GM06990 (cell line): ENCODE data around the gene PROKR1.

Experiments
- DNase-seq: peaks from one replicate; pipeline ENCODE4 v3.0.0-alpha.2; 2011; ENCODE audit not compliant: insufficient read length; ENCODE audit errors: extremely low read depth
- H3K27me3 ChIP-seq: replicated peaks from 2 replicates; pipeline ENCODE4 v1.6.0; 2011; ENCODE audit warnings: low read length; ENCODE audit not compliant: control insufficient read depth, insufficient read depth
- H3K36me3 ChIP-seq: 2 replicates; pipeline ENCODE4 v1.5.1; 2011; ENCODE audit warnings: low read length; ENCODE audit not compliant: control insufficient read depth, insufficient read depth
- H3K4me3 ChIP-seq: replicated peaks from 2 replicates; pipeline ENCODE4 v1.5.1; 2011; ENCODE audit warnings: low read depth, mild to moderate bottlenecking, control low read depth, low read length
- TF ChIP-seq, protein P1 (sequence below): IDR thresholded peaks from 2 replicates; pipeline ENCODE4 v1.5.1; 2011; ENCODE audit warnings: low read length, control low read depth, mild to moderate bottlenecking, inconsistent platforms; ENCODE audit not compliant: insufficient read depth, poor library complexity, severe bottlenecking

PROKR1 gene

DNA sequence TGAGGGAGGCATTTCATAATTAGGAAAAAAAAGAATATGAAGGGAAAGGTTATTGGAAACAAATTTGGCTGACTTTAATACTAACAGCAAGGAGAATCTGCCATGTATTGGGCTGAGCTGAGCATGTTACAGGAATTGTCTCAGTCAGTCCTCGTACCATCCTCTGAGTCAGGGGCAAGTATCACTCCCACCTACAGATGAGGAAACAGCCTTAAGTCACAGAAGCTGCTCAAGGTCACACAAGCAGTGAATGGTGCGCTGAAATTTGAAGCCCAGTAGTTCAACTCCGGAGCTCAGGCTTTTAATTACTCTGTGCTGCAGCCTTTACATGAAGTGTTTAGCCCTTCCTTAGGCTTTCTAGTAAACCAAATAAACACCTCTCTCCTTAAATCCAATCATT is 17.3 kb downstream of the PROKR1 start:
- TF ChIP-seq, protein P1, sequence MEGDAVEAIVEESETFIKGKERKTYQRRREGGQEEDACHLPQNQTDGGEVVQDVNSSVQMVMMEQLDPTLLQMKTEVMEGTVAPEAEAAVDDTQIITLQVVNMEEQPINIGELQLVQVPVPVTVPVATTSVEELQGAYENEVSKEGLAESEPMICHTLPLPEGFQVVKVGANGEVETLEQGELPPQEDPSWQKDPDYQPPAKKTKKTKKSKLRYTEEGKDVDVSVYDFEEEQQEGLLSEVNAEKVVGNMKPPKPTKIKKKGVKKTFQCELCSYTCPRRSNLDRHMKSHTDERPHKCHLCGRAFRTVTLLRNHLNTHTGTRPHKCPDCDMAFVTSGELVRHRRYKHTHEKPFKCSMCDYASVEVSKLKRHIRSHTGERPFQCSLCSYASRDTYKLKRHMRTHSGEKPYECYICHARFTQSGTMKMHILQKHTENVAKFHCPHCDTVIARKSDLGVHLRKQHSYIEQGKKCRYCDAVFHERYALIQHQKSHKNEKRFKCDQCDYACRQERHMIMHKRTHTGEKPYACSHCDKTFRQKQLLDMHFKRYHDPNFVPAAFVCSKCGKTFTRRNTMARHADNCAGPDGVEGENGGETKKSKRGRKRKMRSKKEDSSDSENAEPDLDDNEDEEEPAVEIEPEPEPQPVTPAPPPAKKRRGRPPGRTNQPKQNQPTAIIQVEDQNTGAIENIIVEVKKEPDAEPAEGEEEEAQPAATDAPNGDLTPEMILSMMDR: no peak
- Histone ChIP-seq H3K4me3 (no peak overlapping the region), H3K27me3 (peaks cover 4% of the 10 kb centered on the region), H3K36me3 (no peaks in the 10 kb centered on the region)
- DNase-seq: no peak

DNA sequence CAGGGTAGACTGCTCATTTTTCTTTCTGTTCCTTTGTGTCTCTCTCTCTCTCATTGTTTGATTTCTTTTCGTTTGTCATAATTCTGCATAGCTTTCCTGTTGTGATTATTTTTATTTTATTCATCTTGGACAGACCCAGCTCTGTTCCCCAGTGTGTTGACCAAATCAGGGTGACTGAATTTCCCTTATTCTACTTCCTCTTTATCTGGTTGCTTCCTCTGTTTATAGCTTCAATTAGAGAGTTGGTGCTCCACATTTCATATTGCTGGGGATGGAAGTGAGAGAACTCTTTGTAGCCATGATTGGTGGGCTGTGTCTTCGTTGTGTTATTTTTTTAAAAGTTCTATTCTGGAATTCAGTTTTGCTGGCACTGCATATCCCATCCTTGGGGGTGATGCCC is 19.1 kb downstream of the PROKR1 start:
- Histone ChIP-seq H3K36me3 (no peaks in the 10 kb centered on the region), H3K27me3 (peaks cover 2% of the 10 kb centered on the region), H3K4me3 (no peak overlapping the region)
- DNase-seq: no peak
- TF ChIP-seq, protein P1: no peak

DNA sequence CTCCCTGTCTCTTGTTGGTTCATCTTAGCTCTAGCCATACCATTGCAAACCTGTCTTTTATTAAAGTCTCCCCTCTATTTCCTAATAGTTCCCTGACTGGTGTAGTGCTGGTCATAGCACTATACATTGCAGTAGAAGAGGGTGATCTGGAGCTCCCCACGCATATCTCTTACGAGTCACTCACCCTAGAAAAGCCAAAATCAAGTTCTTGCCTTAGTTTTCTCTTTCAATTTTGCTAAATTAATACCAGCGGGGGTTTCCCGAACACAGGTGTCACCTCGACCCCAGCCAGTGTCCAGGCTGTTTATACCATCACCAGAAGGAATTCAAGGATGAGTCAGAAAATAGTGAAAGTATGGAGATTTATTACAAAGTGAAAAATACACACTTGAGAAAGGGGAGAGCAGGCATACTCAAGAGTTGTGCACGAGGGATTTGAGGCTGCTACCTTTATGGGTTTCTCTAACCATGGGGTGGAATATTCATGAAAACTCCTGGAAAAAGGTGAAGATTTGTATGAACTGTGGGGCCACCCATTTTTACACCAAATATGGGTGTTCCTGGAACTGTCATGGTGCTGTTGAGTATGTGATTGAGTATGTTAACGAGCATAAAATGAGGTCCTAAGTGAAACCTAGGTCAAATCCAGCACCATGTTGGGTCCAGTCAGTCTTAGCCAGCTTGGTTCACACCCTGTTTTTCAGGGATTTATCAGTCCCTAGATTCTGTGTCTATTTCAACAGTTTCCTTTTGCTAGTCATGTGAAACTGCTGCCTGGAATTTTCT is 20.2 kb downstream of the PROKR1 start:
- H3K4me3 ChIP-seq: no peak overlapping the region
- H3K36me3 ChIP-seq: no peaks in the 10 kb centered on the region
- DNase-seq: no peak
- TF ChIP-seq, protein P1: no peak
- peaks cover 2% of the 10 kb centered on the region for H3K27me3 ChIP-seq

DNA sequence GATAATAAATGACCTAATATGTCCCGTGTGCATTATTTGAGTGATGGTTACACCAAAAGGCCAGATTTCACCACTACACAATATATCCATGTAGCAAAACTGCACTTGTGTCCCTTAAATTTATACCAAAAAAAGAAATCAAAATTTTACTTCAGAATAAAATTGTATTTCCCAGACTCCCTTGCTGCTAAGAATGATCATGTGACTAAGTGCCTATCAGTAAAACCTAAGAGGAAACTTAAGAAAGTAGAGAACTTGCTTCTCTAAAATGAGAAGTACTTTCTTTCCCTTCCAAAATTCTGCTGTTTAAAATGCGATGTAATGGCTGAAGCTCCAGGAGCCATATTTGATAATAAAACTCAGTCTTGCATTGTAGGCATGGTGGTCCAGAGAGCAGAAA is 24.0 kb downstream of the PROKR1 start:
- Histone ChIP-seq H3K4me3 (no peak overlapping the region), H3K27me3 (no peaks in the 10 kb centered on the region; the same call in 1 of the 2 replicates), H3K36me3 (no peaks in the 10 kb centered on the region)
- TF ChIP-seq, protein P1: no peak
- DNase-seq: no peak

DNA sequence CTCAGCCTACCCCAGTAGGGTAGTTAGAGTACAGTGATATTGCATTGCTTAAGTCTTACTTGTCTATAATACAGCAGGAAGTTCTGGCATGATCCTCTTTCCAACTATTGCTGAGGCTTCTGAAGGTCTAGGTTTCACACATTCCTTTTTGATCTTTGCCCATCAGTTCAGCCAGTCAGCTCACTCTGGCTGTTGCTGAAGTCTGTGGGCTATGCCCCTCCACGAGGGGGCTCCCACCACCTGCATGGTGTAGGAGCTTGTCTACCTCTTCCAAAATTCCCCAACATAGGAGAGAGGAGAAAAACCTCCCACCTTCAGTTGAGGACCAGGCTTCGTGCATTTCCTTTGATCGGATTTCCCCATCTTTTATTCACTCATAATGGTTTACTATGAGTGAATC is 26.3 kb downstream of the PROKR1 start:
- peaks cover 2% of the 10 kb centered on the region; the same call in 1 of the 2 replicates for H3K27me3 ChIP-seq
- no peaks in the 10 kb centered on the region for H3K36me3 ChIP-seq
- TF ChIP-seq, protein P1: no peak
- no peak for DNase-seq
- H3K4me3 ChIP-seq: no peak overlapping the region

DNA sequence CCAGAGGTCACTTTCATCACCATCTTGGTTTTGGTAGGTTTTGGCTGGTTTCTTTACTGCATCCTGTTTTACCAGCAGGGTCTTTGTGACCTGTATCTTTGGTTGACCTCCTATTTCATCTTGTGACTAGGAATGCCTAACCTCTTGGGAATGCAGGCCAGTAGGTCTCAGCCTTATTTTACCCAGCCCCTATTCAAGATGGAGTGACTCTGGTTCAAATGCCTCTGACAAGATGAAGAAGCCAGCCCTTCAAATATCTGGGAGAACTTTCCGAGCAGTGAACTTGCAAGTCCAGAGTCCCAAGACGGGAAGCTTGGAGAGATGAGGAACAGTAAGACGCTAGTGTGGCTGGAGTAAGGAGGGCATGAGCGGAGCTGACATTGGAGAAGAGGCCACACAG is 28.6 kb downstream of the PROKR1 start:
- no peak for DNase-seq
- Histone ChIP-seq H3K4me3 (no peak overlapping the region), H3K27me3 (peaks cover 2% of the 10 kb centered on the region; the same call in 1 of the 2 replicates), H3K36me3 (no peaks in the 10 kb centered on the region)
- TF ChIP-seq, protein P1: no peak
